Measurements from ENCODE around the gene OOSP4B.
"Not testable (repeated sequence)": the region's sequence is repeated elsewhere in the genome, so short reads cannot be mapped to it uniquely, and the experiment has no call there.

The OOSP4B gene

DNA sequence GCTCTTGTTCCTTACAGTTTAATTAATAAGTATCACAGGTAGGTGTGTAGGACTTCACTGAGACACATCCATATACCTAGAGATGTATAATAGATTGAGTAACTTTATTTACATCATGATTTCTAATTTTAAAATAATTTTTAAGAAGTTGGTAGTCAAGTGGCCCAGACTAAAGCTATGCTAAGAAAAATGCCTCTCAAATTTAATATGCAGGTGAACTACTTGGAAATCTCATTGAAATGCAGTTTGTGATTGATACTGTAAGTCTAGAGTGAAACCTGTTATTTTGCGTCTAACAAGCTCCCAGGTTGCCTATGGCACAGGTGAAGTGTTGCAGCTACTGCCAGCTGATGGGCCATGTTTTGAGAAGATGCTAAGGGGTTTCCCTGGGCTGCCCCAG is at the start of gene OOSP4B:
Gene OOSP4B, plus strand, starts transcription at position 301 of the 400 bp plus-strand sequence.
- FAIRE-seq = no peak
- DNase-seq (ENCODE audit: extremely low spot score, insufficient read length, low read depth) = no peak

DNA sequence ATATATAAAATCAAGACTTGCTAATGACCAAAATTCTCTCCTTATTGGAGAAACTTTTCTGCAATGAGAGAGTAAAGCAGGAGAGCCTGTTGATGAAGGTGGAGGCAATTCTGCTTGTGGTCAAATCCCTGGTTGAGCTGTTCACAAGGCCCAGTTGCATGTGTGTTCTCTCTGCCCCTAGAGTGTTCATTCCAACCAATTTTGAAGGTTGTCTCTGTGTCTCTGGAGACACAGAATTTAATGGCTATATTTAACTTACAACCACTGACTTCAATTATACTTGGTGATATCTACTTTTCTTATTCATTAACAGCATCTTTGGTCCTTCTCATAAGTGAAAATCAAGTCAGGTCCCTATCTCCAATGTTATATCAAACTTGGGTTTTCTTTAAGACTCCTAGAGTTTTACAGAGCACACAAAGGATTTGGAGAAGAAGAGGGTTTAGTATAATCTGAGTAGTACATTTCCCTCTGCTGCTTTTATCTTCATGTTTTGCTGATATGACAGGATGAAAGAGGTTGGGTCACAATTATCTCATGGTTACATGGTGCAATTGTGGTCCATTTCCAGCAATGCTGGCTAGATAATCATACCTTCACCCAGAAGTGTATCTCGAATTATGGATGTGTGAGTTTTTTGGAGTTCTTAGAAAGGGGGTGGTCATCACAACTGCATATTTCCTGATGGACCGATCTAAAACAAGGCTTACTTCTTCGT is 49.1 kb upstream of the OOSP4B start:
- FAIRE-seq = no peak
- no peak for DNase-seq (ENCODE audit: extremely low spot score, insufficient read length, low read depth)

DNA sequence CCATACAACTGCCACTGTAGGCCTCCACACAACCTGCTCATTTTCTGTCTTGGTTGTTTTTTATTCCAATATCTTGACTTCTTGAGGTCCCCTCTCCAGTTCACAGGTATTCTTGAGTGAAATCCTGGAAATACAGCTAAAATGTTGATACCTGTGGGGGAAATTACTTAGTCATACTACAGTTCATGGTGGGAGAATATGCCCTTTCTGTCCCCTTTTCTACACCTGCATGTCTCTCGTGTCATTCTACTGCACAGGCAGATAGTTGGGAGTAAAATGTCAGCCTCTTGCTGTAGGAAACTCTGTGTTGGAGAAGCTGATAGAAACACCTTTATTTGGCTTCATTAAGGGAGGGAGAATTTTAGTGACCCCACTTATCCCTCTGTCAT is 48.6 kb upstream of the OOSP4B start:
- no peak for FAIRE-seq
- no peak for DNase-seq (ENCODE audit: extremely low spot score, insufficient read length, low read depth)

DNA sequence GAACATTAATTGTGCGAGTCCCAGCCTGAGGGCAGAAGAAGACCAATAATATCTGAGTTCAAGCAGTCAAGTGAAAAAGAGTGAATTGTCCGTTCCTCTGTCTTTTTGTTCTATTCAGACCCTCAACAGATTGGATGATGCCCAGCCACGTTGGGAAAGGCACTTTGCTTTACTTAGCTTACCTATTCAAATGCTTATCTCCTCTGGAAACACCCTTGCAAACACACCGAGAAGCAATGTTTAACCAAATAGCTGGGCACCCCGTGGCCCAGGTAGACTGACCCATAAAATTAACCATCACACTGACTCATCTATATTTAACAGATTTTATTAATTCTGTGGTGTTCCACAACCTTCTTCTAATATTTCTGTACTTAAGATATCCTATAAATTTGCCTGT is 43.9 kb upstream of the OOSP4B start:
- FAIRE-seq (no peak), DNase-seq (ENCODE audit: extremely low spot score, insufficient read length, low read depth) (no peak)

DNA sequence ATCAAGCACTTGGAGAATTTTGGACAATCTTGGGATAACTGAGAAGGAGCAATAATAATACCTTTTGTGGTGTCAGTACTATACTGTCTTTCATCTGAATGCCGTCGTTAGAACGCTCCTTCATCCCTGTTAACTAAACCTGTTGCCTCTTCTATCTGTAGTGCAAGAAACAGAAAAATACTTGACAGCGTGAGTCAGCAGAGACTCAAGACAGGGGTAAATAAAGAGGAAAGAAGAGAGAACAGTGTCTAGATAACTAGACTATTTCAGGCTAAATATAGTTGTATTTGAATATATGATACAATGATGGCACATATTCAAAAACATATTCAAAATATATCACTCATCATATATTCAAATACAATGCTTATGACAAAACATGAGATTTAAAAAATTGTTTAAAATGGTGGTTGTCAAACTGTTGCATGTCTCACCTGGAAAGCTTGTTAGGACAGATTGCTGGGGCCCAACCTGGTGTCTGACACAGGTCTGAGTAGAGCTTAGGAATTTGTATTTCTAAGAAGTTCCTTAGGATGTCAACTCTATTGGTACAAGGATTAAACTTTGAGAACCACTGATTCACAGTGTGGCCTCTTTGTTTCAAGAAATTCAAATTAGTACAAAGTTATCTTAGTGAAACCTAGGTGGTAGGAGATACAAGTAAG is 35.7 kb upstream of the OOSP4B start:
- no peak for FAIRE-seq
- no peak for DNase-seq (ENCODE audit: extremely low spot score, insufficient read length, low read depth)

DNA sequence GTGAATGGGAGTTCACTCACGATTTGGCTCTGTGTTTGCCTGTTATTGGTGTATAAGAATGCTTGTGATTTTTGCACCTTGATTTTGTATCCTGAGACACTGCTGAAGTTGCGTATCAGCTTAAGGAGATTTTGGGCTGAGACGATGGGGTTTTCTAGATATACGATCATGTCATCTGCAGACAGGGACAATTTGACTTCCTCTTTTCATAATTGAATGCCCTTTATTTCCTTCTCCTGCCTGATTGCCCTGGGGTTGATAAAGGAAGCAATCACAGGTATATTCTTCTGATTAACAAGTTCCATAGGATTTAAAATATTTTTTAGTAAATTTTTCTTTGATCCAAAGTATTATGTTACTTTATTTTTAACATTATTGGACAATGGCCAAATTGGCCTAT is 34.9 kb upstream of the OOSP4B start:
- not testable (repeated sequence) for DNase-seq (ENCODE audit: extremely low spot score, insufficient read length, low read depth); FAIRE-seq

DNA sequence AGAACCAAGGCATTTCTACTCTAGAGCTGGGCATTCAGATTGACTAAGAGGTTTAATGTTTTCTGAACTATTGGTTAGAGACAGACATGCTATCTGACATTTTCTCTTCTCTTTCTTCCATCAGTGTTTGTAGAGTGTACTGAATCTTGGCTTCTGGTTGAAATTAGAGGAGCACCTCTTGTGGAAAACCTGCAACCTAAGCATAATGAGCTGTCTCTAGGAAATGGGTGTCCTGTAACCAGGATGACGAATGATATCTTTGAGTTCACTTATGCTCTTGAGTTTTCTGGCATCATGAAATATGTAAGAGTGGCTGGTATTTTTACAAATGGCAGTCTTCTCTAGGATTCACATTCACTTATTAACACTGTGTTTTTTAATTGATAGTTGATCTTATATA is 33.8 kb upstream of the OOSP4B start:
- FAIRE-seq (no peak), DNase-seq (ENCODE audit: extremely low spot score, insufficient read length, low read depth) (no peak)

DNA sequence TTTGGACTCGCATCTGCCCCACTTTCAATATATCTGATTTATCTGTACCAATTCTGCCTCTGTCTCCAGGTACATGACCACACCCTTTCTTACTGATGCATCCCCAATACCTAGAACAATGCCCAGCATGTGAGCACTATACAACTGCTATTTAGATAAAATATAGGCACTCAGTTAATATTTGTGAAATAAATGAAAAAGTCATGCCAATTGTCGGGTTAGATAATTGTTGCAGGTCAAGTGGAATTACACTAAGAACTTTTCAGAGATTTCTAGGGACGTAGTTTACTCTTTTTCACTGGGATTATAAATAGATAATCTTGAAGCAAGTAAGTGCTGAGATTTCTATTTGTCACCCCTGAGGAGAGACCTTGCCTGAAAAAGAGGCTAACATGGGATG is 32.6 kb upstream of the OOSP4B start:
- DNase-seq (ENCODE audit: extremely low spot score, insufficient read length, low read depth) (no peak), FAIRE-seq (no peak)

DNA sequence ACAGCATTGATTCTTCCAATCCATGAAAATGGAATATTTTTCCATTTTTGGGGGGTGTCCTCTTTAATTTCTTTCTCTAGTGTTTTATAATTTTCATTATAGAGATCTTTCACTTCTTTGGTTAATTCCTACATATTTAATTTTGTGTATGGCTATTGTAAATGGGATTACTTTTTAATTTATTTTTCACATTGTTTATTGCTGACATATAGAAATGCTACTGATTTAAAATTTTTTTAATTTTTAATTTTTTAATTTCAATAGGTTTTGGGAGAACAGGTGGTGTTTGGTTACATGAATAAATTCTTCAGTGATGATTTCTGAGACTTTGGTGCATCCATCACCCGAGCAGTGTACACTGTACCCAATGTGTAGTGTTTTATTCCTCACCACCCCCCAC is 26.6 kb upstream of the OOSP4B start:
- DNase-seq (ENCODE audit: extremely low spot score, insufficient read length, low read depth) (no peak), FAIRE-seq (no peak)

DNA sequence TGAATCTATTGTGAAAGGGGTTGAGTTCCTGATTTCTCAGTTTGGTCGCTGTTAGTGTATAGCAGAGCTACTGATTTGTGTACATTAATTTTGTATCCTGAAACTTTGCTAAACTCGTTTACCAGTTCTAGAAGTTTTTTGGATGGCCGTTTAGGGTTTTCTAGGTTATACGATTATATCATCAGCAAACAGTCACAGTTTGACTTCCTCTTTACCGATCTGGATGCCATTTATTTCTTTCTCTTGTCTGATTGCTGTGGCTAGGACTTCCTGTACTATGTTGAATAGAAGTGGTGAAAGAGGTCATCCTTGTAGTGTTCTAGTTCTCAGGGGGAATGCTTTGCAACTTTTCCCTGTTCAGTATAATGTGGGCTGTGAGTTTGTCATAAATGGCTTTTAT is 24.6 kb upstream of the OOSP4B start:
- no peak for FAIRE-seq
- DNase-seq (ENCODE audit: extremely low spot score, insufficient read length, low read depth) = no peak

DNA sequence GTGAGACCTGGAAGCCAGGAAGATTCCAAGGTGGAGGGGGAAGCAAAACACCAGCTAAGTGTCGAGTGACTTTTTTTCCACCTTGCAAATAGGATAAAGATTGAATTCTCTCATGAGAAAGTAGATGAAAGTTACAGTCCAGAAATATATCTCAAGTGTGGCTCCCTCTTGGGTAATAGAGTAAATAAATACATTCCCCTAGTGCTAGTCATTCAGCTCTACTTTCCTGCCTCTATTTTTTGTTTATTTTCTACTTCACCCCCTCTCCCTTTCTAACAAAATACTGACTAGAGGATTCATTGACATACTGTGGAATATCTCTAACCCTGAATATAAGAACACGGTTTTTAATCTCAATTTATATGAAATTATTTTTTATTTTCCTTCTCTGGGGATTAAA is 19.2 kb upstream of the OOSP4B start:
- FAIRE-seq (no peak), DNase-seq (ENCODE audit: extremely low spot score, insufficient read length, low read depth) (no peak)

DNA sequence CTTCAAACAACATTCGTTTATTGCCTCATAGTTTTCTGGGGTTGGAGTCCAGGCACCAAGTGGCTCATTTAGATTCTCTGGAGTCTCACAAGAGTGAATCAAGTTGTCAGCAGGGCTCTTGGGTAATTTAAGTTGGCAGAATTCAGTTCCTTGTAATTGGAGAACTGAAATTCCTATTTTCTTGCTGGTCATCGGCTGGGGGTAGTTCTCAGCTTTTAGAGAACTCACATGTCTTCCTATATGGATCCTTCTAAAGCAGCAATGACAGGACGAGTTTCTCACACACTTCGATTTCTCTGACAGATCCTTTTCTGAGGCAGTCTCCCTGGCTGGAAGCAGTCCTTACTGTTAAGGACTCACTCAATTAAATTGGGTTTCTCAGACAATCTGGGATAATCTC is 17.3 kb upstream of the OOSP4B start:
- DNase-seq (ENCODE audit: extremely low spot score, insufficient read length, low read depth) = no peak
- FAIRE-seq = no peak

DNA sequence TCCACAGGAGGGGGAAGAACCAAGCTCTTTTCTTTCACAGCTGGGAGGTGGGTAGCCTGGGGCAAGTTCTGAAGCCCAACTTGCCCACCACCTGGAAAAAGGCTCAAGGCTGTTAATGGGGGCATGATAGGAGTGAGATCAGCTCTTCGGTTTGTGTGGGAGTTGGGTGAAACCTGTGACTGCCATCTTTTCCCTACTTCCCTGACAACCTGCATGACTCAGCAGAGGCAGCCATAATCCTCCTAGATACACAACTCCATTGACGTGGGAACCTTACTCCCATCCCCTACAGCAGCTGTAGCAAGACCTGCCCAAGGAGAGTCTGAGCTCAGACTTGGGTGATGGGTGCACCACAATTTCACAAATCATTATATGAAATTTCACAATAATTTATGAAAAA is 13.3 kb upstream of the OOSP4B start:
- FAIRE-seq (no peak), DNase-seq (ENCODE audit: extremely low spot score, insufficient read length, low read depth) (no peak)

DNA sequence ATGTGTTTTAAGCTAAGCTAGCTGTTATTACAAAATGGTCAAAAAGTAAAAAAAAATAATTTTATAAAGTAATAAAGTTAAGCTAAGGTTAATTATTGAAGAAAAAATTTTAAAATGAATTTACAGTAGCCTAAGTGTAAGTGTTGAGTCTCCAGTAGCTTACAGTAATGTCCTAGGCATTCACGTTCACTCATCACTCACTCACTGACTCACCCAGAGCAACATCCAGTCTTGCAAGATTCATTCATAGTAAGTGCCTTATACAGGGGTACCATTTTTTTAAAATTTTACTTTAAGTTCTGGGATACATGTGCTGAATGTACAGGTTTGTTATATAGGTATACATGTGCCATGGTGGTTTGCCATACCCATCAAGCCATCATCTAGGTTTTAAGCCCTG is 11.6 kb upstream of the OOSP4B start:
- DNase-seq (ENCODE audit: extremely low spot score, insufficient read length, low read depth) (no peak), FAIRE-seq (no peak)

DNA sequence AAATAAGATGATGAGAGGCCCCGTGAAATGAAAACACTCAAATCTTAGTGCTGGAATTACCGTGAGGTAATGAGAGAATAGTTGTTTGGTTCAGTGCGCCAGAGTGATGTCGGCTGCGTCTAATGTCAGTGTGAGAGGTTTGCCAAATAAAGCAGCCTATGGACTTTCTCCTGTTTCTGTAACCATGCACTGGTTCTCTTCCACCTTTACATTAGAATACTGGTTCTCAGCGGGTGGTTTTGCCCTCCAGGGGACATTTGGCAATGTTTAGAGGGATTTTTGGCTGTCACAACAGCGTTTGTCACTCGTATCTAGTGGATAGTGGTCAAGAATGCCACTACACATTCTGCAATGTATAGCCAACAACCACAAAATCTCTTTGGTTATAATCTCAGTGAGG is 1.1 kb downstream of the OOSP4B start:
- DNase-seq (ENCODE audit: extremely low spot score, insufficient read length, low read depth) (no peak), FAIRE-seq (no peak)

DNA sequence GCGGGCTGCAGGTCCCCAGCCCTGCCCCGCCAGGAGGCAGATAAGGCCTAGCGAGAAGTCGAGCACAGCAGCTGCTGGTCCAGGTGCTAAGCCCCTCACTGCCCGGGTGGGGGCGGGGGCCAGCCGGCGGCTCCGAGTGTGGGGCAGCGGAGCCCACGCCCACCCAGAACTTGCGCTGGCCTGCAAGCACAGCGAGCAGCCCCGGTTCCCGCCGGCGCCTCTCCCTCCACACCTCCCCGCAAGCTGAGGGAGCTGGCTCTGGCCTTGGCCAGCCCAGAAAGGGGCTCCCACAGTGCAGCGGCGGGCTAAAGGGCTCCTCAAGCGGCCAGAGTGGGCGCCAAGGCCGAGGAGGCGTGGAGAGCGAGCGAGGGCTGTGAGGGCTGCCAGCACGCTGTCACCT is 3.4 kb downstream of the OOSP4B start:
- FAIRE-seq = not testable (repeated sequence)

DNA sequence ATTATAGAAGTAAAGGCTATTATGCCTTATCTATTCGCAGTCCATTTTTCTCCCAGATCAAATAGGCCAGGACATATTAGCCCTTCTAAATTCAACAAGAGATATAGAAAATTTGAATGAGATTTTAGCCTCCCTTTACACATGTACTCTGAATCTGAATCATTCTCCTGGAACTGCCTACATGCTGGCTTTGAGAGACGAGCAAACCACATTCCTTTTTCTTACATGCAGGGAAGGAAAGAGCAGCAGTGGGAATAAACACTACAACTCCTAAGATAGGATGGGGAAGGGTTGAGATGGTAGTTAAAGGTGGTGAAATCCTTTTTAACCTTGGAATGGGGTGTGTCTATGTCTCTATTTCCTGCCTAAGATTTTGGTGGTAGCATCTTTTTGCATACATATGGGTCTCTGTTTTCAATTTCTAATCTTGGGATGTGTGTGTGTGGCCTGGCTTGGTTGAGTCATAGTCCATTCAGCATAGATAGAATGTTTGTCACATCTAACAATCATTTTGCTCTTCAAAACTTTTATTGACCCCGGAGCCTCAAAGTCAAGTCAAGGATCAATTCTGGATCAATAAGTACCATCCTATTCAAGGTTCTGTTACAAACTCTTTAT is 12.1 kb downstream of the OOSP4B start:
- DNase-seq (ENCODE audit: extremely low spot score, insufficient read length, low read depth) = no peak
- no peak for FAIRE-seq

More for the DNA sequence above, 3.4 kb downstream of the OOSP4B start:
- DNase-seq (ENCODE audit: extremely low spot score, insufficient read length, low read depth) = not testable (repeated sequence)

DNA sequence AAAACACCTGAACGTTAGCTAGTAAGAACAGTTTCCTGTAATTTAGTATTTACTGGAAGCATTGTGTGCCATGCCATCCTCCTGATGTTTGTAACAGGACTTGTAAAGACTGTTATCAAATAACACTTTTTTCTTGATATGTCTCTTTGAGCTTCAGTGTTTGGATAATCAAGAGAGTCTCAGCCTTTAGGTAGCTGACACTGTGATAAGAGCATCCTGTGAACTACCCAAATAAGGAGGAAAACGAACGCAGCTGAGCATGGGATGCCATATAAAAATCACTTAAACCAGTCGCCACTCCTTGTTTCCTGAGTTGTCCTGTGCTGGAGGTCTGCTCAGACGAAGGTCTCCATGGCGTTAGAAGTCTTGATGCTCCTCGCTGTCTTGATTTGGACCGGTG is 23.1 kb downstream of the OOSP4B start, which contains the start of gene OOSP2:
Gene OOSP2, plus strand, starts transcription at position 301 of the 400 bp plus-strand sequence. Its CDS starts 51 bp downstream, at position 352.
- FAIRE-seq = no peak
- DNase-seq (ENCODE audit: extremely low spot score, insufficient read length, low read depth) = no peak

DNA sequence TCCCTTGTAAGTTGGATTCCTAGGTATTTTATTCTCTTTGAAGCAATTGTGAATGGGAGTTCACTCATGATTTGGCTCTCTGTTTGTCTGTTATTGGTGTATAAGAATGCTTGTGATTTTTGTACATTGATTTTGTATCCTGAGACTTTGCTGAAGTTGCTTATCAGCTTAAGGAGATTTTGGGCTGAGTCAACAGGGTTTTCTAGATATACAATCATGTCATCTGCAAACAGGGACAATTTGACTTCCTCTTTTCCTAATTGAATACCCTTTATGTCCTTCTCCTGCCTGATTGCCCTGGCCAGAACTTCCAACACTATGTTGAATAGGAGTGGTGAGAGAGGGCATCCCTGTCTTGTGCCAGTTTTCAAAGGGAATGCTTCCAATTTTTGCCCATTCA is 33.4 kb downstream of the OOSP4B start:
- FAIRE-seq; DNase-seq (ENCODE audit: extremely low spot score, insufficient read length, low read depth): not testable (repeated sequence)

DNA sequence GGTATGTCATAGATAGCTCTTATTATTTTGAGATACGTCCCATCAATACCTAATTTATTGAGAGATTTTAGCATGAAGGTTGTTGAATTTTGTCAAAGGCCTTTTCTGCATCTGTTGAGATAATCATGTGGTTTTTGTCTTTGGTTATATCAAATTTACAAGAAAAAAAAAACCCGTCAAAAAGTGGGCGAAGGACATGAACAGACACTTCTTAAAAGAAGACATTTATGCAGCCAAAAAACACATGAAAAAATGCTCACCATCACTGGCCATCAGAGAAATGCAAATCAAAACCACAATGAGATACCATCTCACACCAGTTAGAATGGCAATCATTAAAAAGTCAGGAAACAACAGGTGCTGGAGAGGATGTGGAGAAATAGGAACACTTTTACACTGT is 33.9 kb downstream of the OOSP4B start:
- DNase-seq (ENCODE audit: extremely low spot score, insufficient read length, low read depth); FAIRE-seq: not testable (repeated sequence)

DNA sequence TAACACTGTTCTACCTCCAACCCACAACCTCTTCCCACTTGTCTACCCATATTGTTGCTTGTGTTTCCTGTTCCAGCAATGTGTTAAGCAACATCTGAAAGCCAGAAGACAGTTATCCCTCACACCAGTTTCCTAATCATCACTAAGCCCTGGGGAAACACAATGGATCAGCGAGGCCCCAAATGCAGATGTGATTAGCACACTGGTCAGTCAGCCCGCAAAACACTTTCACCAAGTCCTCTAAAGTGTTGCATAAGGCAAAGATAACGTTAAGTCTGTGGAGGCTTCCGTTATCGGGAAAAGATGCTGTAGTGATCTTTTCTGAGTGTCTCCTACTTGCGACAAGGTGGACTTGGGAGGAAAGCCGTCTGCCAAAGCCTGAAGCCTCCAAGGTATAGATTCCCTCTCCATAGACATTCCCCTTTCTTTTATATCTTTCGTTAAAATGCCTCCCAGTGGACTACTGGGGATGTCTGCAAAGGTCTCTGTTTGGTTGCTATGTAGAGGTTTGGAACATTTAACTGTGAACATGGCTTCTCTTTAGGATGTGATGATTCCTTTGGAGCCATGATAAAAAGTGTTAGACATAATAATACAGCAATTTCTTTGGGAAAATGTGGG is 39.5 kb downstream of the OOSP4B start, which contains the start of gene MS4A3:
Gene MS4A3, plus strand, starts transcription at position 317 of the 621 bp plus-strand sequence. CDS start 4,496 bp downstream, outside the sequence.
- DNase-seq (ENCODE audit: extremely low spot score, insufficient read length, low read depth) = no peak
- no peak for FAIRE-seq
